WERI-Rb-1 (cell line): Measurements from ENCODE around the gene ELANE.
"Not testable (repeated sequence)": the region's sequence is repeated elsewhere in the genome, so short reads cannot be mapped to it uniquely, and the experiment has no call there.

Experiments
- DNase-seq: peaks from one replicate; pipeline ENCODE4 v3.0.0-alpha.2; 2020
- H3K27ac ChIP-seq: fragments of 250-450 bp; sonication (Bioruptor Pico); 2 replicates; pipeline ENCODE4 v1.5.1; 2020; ENCODE audit warnings: mild to moderate bottlenecking, moderate library complexity
- H3K27me3 ChIP-seq: fragments of 250-450 bp; sonication (Bioruptor Pico); 2 replicates; pipeline ENCODE4 v1.5.1; 2021; ENCODE audit warnings: mild to moderate bottlenecking, low read depth, moderate library complexity; ENCODE audit not compliant: insufficient read depth, severe bottlenecking
- H3K36me3 ChIP-seq: fragments of 250-450 bp; sonication (Bioruptor Pico); 2 replicates; pipeline ENCODE4 v1.5.1; 2020; ENCODE audit warnings: mild to moderate bottlenecking, moderate library complexity
- H3K4me3 ChIP-seq: 2 replicates; pipeline ENCODE4 v1.5.1; 2011; ENCODE audit warnings: low read depth, mild to moderate bottlenecking, control low read depth, low read length
- H3K9me3 ChIP-seq: fragments of 250-450 bp; sonication (Bioruptor Pico); 2 replicates; pipeline ENCODE4 v1.5.1; 2021; ENCODE audit warnings: mild to moderate bottlenecking, moderate library complexity; ENCODE audit not compliant: severe bottlenecking
- TF ChIP-seq, protein P1 (sequence below): IDR thresholded peaks from 2 replicates; pipeline ENCODE4 v1.5.1; 2011; ENCODE audit warnings: low read depth, mild to moderate bottlenecking, control low read depth, inconsistent platforms, low read length

Gene ELANE

GRCh38 chr19:835210-835810, 16.8 kb upstream of the ELANE start:
- Histone ChIP-seq H3K36me3 (no peaks in the 10 kb centered on the region), H3K27ac (no peak overlapping the region), H3K4me3 (no peak overlapping the region), H3K9me3 (no peaks in the 10 kb centered on the region), H3K27me3 (no peaks in the 10 kb centered on the region)
- DNase-seq = no peak
- TF ChIP-seq, protein P1, sequence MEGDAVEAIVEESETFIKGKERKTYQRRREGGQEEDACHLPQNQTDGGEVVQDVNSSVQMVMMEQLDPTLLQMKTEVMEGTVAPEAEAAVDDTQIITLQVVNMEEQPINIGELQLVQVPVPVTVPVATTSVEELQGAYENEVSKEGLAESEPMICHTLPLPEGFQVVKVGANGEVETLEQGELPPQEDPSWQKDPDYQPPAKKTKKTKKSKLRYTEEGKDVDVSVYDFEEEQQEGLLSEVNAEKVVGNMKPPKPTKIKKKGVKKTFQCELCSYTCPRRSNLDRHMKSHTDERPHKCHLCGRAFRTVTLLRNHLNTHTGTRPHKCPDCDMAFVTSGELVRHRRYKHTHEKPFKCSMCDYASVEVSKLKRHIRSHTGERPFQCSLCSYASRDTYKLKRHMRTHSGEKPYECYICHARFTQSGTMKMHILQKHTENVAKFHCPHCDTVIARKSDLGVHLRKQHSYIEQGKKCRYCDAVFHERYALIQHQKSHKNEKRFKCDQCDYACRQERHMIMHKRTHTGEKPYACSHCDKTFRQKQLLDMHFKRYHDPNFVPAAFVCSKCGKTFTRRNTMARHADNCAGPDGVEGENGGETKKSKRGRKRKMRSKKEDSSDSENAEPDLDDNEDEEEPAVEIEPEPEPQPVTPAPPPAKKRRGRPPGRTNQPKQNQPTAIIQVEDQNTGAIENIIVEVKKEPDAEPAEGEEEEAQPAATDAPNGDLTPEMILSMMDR = no peak

DNA sequence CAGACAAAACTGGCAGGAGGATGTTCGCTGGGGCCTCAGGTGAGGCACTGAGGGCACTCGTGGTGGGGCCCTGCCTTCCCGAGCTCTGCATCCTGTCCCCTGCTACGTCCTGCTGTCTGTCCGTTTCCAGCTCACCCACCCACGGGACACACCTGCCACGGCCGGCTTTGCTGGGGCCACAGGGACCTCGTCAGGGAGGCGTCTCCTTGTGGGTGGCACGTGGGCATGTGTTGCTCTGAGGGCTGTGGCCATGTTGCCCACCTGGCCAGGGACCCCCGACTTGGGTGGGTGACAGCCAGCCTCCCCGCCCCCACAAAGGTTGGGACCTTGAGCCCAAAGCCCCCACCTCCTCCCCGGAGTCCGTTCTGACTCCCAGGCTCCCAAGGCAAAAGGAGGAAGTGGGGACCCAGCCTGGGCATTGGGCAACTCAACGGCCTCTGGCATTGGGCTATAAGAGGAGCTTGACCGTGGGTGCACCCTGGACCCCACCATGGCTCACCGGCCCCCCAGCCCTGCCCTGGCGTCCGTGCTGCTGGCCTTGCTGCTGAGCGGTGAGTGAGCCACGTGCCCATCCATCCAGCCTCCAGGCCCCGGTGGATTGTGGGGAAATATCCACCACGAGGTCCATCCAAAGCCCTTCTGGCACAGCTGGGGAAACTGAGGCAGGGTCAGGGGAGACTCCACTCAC, 11.4 kb upstream of the ELANE start, which contains the start of gene PRTN3:
Gene PRTN3, plus strand, starts transcription at position 481 of the 688 bp plus-strand sequence. Its CDS starts 10 bp downstream, at position 491.
- TF ChIP-seq, protein P1 = no peak
- no peak within 1 kb of the TSS for H3K4me3 ChIP-seq

GRCh38 chr19:842802-843179, 9.3 kb upstream of the ELANE start:
- not testable (repeated sequence) for H3K27me3 ChIP-seq, H3K36me3 ChIP-seq, H3K9me3 ChIP-seq, DNase-seq, H3K27ac ChIP-seq, H3K4me3 ChIP-seq

More for the DNA sequence above, 11.4 kb upstream of the ELANE start, which contains the start of gene PRTN3:
- H3K27ac ChIP-seq = no peak within 1 kb of the TSS
- no peaks in the 10 kb centered on the region for H3K27me3 ChIP-seq
- no peaks in the 10 kb centered on the region for H3K9me3 ChIP-seq
- no peak for DNase-seq
- no peaks in the 10 kb centered on the region for H3K36me3 ChIP-seq

GRCh38 chr19:843180-843835, 8.8 kb upstream of the ELANE start:
- H3K27ac ChIP-seq = no peak overlapping the region
- H3K27me3 ChIP-seq = no peaks in the 10 kb centered on the region
- TF ChIP-seq, protein P1 = 0 out of 2 replicates have a peak, but pooled peaks have one; percentile 3
- peak; percentile 70 for DNase-seq
- peak overlapping the region; percentile 38 for H3K4me3 ChIP-seq
- H3K9me3 ChIP-seq = no peaks in the 10 kb centered on the region
- no peaks in the 10 kb centered on the region for H3K36me3 ChIP-seq

- Histone ChIP-seq H3K27me3 (no peaks in the 10 kb centered on the region), H3K36me3 (no peaks in the 10 kb centered on the region), H3K27ac (no peak overlapping the region), H3K4me3 (peak overlapping the region; percentile 38), H3K9me3 (no peaks in the 10 kb centered on the region)
- no peak for DNase-seq
- TF ChIP-seq, protein P1 = no peak
These were observed 8.1 kb upstream of the ELANE start for GRCh38 chr19:843836-844545.

DNA sequence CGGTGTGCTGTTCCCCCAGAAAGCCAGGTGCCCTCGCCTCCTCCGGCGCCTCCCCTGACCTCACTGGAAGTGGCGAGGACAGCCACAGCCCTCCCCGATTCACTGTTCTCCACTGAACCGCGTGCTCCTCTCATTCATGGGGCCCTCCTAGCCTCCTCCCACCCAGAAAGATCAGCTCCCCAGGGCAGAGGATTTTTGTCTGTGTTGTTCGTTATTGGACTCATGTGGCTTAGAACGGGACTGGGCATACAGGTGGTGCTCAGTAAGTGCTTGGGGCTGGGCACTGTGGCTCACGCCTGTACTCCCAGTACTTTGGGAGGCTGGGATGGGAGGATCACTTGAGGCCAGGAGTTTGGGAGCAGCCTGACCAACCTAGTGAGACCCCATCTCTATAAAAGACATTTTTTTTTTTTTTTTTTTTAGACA, 7.5 kb upstream of the ELANE start:
- Histone ChIP-seq H3K36me3 (no peaks in the 10 kb centered on the region), H3K27ac (no peak overlapping the region), H3K27me3 (no peaks in the 10 kb centered on the region), H3K4me3 (no peak overlapping the region), H3K9me3 (no peaks in the 10 kb centered on the region)
- no peak for DNase-seq
- TF ChIP-seq, protein P1 = no peak
